KMS-11 (cell line): ENCODE data around the gene FHAD1.

Experiments
- H2AFZ ChIP-seq: fragments of 200-600 bp; sonication (generic); 2 replicates; pipeline ENCODE4 v1.6.1; 2016; ENCODE audit warnings: antibody characterized with exemption, mixed run types, low read depth
- H3K27ac ChIP-seq: fragments of 200-600 bp; sonication (generic); 2 replicates; pipeline ENCODE4 v1.6.1; 2016; ENCODE audit warnings: mild to moderate bottlenecking, mixed run types
- H3K27me3 ChIP-seq: fragments of 200-600 bp; sonication (generic); 2 replicates; pipeline ENCODE4 v1.6.1; 2017; ENCODE audit warnings: mild to moderate bottlenecking, low read depth, mixed run types, moderate library complexity; ENCODE audit not compliant: insufficient read depth
- H3K36me3 ChIP-seq: fragments of 200-600 bp; sonication (generic); 2 replicates; pipeline ENCODE4 v1.6.1; 2017; ENCODE audit warnings: mild to moderate bottlenecking, mixed run types; ENCODE audit not compliant: insufficient read depth
- H3K4me1 ChIP-seq: fragments of 200-600 bp; sonication (generic); 2 replicates; pipeline ENCODE4 v1.6.1; 2016; ENCODE audit warnings: mild to moderate bottlenecking, low read depth, mixed run types; ENCODE audit not compliant: poor library complexity, severe bottlenecking
- H3K4me2 ChIP-seq: fragments of 200-600 bp; sonication (generic); 2 replicates; pipeline ENCODE4 v1.7.0; 2016; ENCODE audit warnings: mild to moderate bottlenecking, mixed run types
- H3K4me3 ChIP-seq: fragments of 200-600 bp; sonication (generic); IDR thresholded peaks from 2 replicates; pipeline ENCODE4 v1.6.1; 2017; ENCODE audit warnings: low read depth, low read length, mixed read lengths; ENCODE audit not compliant: insufficient read depth
- H3K79me2 ChIP-seq: fragments of 200-600 bp; sonication (generic); 2 replicates; pipeline ENCODE4 v1.6.1; 2016; ENCODE audit warnings: low read depth, mixed run types; ENCODE audit not compliant: insufficient read depth
- H3K9ac ChIP-seq: fragments of 200-600 bp; sonication (generic); 2 replicates; pipeline ENCODE4 v1.6.1; 2016; ENCODE audit warnings: mild to moderate bottlenecking, mixed run types
- H4K20me1 ChIP-seq: fragments of 200-600 bp; sonication (generic); 2 replicates; pipeline ENCODE4 v1.6.1; 2016; ENCODE audit warnings: mild to moderate bottlenecking, mixed run types; ENCODE audit not compliant: insufficient read depth
- CTCF ChIP-seq: fragments of 200-600 bp; sonication (generic); conservative IDR thresholded peaks from 2 replicates; pipeline ENCODE4 v1.6.1; 2017; ENCODE audit warnings: low read depth, mild to moderate bottlenecking, antibody characterized with exemption, low read length, moderate library complexity, mixed read lengths

FHAD1 gene

GRCh38 chr1:15380601-15381508 lies 133.8 kb downstream of the FHAD1 start:
- Histone ChIP-seq H3K4me2 (no peak overlapping the region), H3K27ac (no peak overlapping the region), H3K4me3 (no peak overlapping the region), H3K4me1 (no peaks in the 10 kb centered on the region), H2AFZ (no peak overlapping the region), H4K20me1 (no peaks in the 10 kb centered on the region), H3K36me3 (no peaks in the 10 kb centered on the region), H3K9ac (no peak overlapping the region), H3K27me3 (peaks cover 4% of the 10 kb centered on the region; the same call in 1 of the 2 replicates), H3K79me2 (no peaks in the 10 kb centered on the region)
- no peak for TF ChIP-seq CTCF

GRCh38 chr1:15381805-15382204 lies 134.8 kb downstream of the FHAD1 start:
- Histone ChIP-seq H3K9ac (no peak overlapping the region), H3K4me1 (no peaks in the 10 kb centered on the region), H3K4me3 (no peak overlapping the region), H4K20me1 (no peaks in the 10 kb centered on the region), H2AFZ (no peak overlapping the region), H3K4me2 (no peak overlapping the region), H3K27me3 (peaks cover 4% of the 10 kb centered on the region; the same call in 1 of the 2 replicates), H3K27ac (no peak overlapping the region), H3K36me3 (no peaks in the 10 kb centered on the region), H3K79me2 (no peaks in the 10 kb centered on the region)
- no peak for TF ChIP-seq CTCF

- Histone ChIP-seq H3K36me3 (no peaks in the 10 kb centered on the region), H3K4me2 (no peak overlapping the region), H3K79me2 (no peaks in the 10 kb centered on the region), H4K20me1 (no peaks in the 10 kb centered on the region), H2AFZ (no peak overlapping the region), H3K4me3 (no peak overlapping the region), H3K4me1 (no peaks in the 10 kb centered on the region), H3K27me3 (peaks cover 4% of the 10 kb centered on the region; the same call in 1 of the 2 replicates), H3K27ac (no peak overlapping the region), H3K9ac (no peak overlapping the region)
- TF ChIP-seq CTCF: no peak
Measured at GRCh38 chr1:15382601-15383518, 135.8 kb downstream of the FHAD1 start.

- Histone ChIP-seq H3K4me2 (no peak overlapping the region), H3K4me3 (no peak overlapping the region), H3K9ac (no peak overlapping the region), H3K79me2 (no peaks in the 10 kb centered on the region), H4K20me1 (no peaks in the 10 kb centered on the region), H3K4me1 (no peaks in the 10 kb centered on the region), H3K27ac (no peak overlapping the region), H3K36me3 (no peaks in the 10 kb centered on the region), H2AFZ (peak overlapping the region; percentile 14; the same call in 1 of the 2 replicates), H3K27me3 (peaks cover 4% of the 10 kb centered on the region; the same call in 1 of the 2 replicates)
- TF ChIP-seq CTCF: no peak
Measured at GRCh38 chr1:15383810-15384209, 136.8 kb downstream of the FHAD1 start.
